Measurements from ENCODE around the gene NPW. TPM values are rescaled to one million over a fixed set of nuclear protein-coding genes. Genes with fewer than 3 reads are reported as not detected.

NPW gene
- total and polyA plus RNA-seq, 9 of the 15 experiments (the other 6 are each of a cell fraction or from before 2014, with no cell fraction given) = 0.14 to 4.0 (median 2.6) TPM; not detected in 4

GRCh38 chr16:2027024-2028010 is 7.7 kb downstream of the NPW start (continued):
- no peak for TF ChIP-seq GTF3C2 (IDR thresholded peaks at IDR 0.05; ENCODE audit: borderline replicate concordance, extremely low read depth, insufficient read length)
- peak in 1 of 2 experiments; percentile 86; a peak in 2 of 4 replicates for TF ChIP-seq HDAC1 (IDR thresholded peaks at IDR 0.05)
- TF ChIP-seq HDAC6 (IDR thresholded peaks at IDR 0.05; ENCODE audit: low read depth, low read length) = no peak
- 0 out of 2 replicates have a peak, but pooled peaks have one; percentile 36 for TF ChIP-seq MYNN (IDR thresholded peaks at IDR 0.05)
- no peak for TF ChIP-seq MYNN (CRISPR knock-in tag; IDR thresholded peaks at IDR 0.05)
- TF ChIP-seq CTCF (IDR thresholded peaks at IDR 0.05 in 2 of 3, conservative IDR thresholded peaks at IDR 0.05 in 1 of 3; ENCODE audit: insufficient read depth in 2 of 3, low read depth in 1 of 3, low read length in 3 of 3) = peak in 1 of 3 experiments; percentile 22; a peak in 3 of 6 replicates
- no peak for TF ChIP-seq RBM14 (IDR thresholded peaks at IDR 0.05; ENCODE audit: borderline replicate concordance, insufficient read depth, low read depth, low read length)
- TF ChIP-seq EZH2 (IDR thresholded peaks at IDR 0.05; ENCODE audit: borderline replicate concordance, low read depth, low read length) = no peak
- TF ChIP-seq SFPQ (IDR thresholded peaks at IDR 0.05; ENCODE audit: low read depth, low read length) = no peak
- peak; percentile 33 for TF ChIP-seq ZFX (CRISPR knock-in tag; IDR thresholded peaks at IDR 0.05)
- TF ChIP-seq MAZ (CRISPR knock-in tag; conservative IDR thresholded peaks at IDR 0.05 in 1 of 2, IDR thresholded peaks at IDR 0.05 in 1 of 2) = no peak; a peak in 1 of 4 replicates
- no peak for TF ChIP-seq ZBTB5 (IDR thresholded peaks at IDR 0.05)
- no peak for TF ChIP-seq BCOR (IDR thresholded peaks at IDR 0.05)
- TF ChIP-seq ZNF324 (CRISPR knock-in tag; IDR thresholded peaks at IDR 0.05) = no peak
- TF ChIP-seq MEF2D (tag; conservative IDR thresholded peaks at IDR 0.05; ENCODE audit: low read depth) = no peak
- no peak for TF ChIP-seq MIER1 (IDR thresholded peaks at IDR 0.05; ENCODE audit: low read depth)
- no peak for TF ChIP-seq SAFB2 (IDR thresholded peaks at IDR 0.05; ENCODE audit: borderline replicate concordance, low read depth, low read length, severe bottlenecking)

Data from K562 (cell line).